Measurements from ENCODE around the gene CUL7. TPM values are rescaled to one million over a fixed set of nuclear protein-coding genes. Genes with fewer than 3 reads are reported as not detected.

The CUL7 gene
- total RNA-seq, 1 experiment from 2014 or later: 34.1 TPM

- RAD21 ChIA-PET (ENCODE audit: low non-redundant PET in 1 of 2, low total read pairs in 2 of 2, uncharacterized antibody in 2 of 2, unreplicated experiment in 2 of 2): no interaction called here
- TF ChIP-seq CEBPB (IDR thresholded peaks at IDR 0.05; ENCODE audit: low read depth) (no peak), ZBTB33 (IDR thresholded peaks at IDR 0.05; ENCODE audit: extremely low read depth, insufficient replicate concordance, low read length) (no peak), JUND (IDR thresholded peaks at IDR 0.05) (no peak), YY1 (IDR thresholded peaks at IDR 0.05; ENCODE audit: extremely low read depth, insufficient replicate concordance, low read depth, low read length) (no peak), EZH2phosphoT487 (IDR thresholded peaks at IDR 0.05; ENCODE audit: borderline replicate concordance) (no peak), SP1 (IDR thresholded peaks at IDR 0.05; ENCODE audit: low read depth) (no peak)
- H3K27me3 ChIP-seq (ENCODE audit: insufficient read depth, low read length): no peaks in the 10 kb centered on the region
- H3K36me3 ChIP-seq (ENCODE audit: control insufficient read depth in 1 of 2, insufficient read depth in 2 of 2, low read length in 2 of 2): peaks cover 5 to 13% of the 10 kb centered on the region in 2 experiments; a peak in 3 of 4 replicates
- H3K4me3 ChIP-seq (replicated peaks in 1 of 2; ENCODE audit: low read depth in 1 of 2, low read length in 2 of 2): no peak overlapping the region
- H3K9ac ChIP-seq (ENCODE audit: low read length): no peak overlapping the region
- intact Hi-C loops (cut with micrococcal nuclease): no loop called here
- H3K4me2 ChIP-seq (ENCODE audit: low read length): no peak overlapping the region
- no peaks in the 10 kb centered on the region for H3K9me3 ChIP-seq (ENCODE audit: control insufficient read depth in 1 of 2, insufficient read depth in 1 of 2, low read depth in 1 of 2, low read length in 2 of 2)
- no peak overlapping the region for H3K27ac ChIP-seq (ENCODE audit: low read depth, low read length)
- CTCF ChIA-PET: no interaction called here
- peaks cover 33% of the 10 kb centered on the region for H3K79me2 ChIP-seq (ENCODE audit: insufficient read depth, low read length)
- POLR2A ChIA-PET: no interaction called here
- H4K20me1 ChIP-seq (ENCODE audit: insufficient read depth): no peaks in the 10 kb centered on the region
- H3K4me1 ChIP-seq (ENCODE audit: control insufficient read depth in 1 of 2, insufficient read depth in 2 of 2, low read length in 2 of 2): peaks cover 6 to 12% of the 10 kb centered on the region in 2 experiments; a peak in 3 of 4 replicates
- no peak overlapping the region for H2AFZ ChIP-seq (ENCODE audit: low read depth, low read length, poor library complexity, severe bottlenecking)
- no peak for DNase-seq (ENCODE audit: low read depth, low spot score)
- ATAC-seq: no peak
- no peaks in the 10 kb centered on the region for H3K9me2 ChIP-seq (ENCODE audit: insufficient read depth)
- no TSS peak for BruUV-seq (replicated peaks)
Measured at GRCh38 chr6:42989923-42990322, 63.7 kb downstream of the CUL7 start.

- ChIA-PET POLR2A (interaction anchor here (1.1 kb wide), 1 partner anchor 10 kb away, joined by 6 read pairs; the partner anchor contains the start of gene PEX6), CTCF (no interaction called here), RAD21 (ENCODE audit: low non-redundant PET in 1 of 2, low total read pairs in 2 of 2, uncharacterized antibody in 2 of 2, unreplicated experiment in 2 of 2) (no interaction called here)
- DNase-seq (ENCODE audit: low read depth, low spot score): no peak
- Histone ChIP-seq H3K4me3 (replicated peaks in 1 of 2; ENCODE audit: low read depth in 1 of 2, low read length in 2 of 2) (no peak overlapping the region), H3K27me3 (ENCODE audit: insufficient read depth, low read length) (no peaks in the 10 kb centered on the region), H3K4me2 (ENCODE audit: low read length) (no peak overlapping the region), H3K27ac (ENCODE audit: low read depth, low read length) (no peak overlapping the region), H4K20me1 (ENCODE audit: insufficient read depth) (no peaks in the 10 kb centered on the region), H3K4me1 (ENCODE audit: control insufficient read depth in 1 of 2, insufficient read depth in 2 of 2, low read length in 2 of 2) (peaks cover 6 to 18% of the 10 kb centered on the region in 2 experiments; a peak in 3 of 4 replicates), H2AFZ (ENCODE audit: low read depth, low read length, poor library complexity, severe bottlenecking) (no peak overlapping the region), H3K9ac (ENCODE audit: low read length) (no peak overlapping the region), H3K9me3 (ENCODE audit: control insufficient read depth in 1 of 2, insufficient read depth in 1 of 2, low read depth in 1 of 2, low read length in 2 of 2) (no peaks in the 10 kb centered on the region), H3K79me2 (ENCODE audit: insufficient read depth, low read length) (peaks cover 34% of the 10 kb centered on the region), H3K36me3 (ENCODE audit: control insufficient read depth in 1 of 2, insufficient read depth in 2 of 2, low read length in 2 of 2) (peaks cover 5 to 13% of the 10 kb centered on the region in 2 experiments; a peak in 3 of 4 replicates), H3K9me2 (ENCODE audit: insufficient read depth) (no peaks in the 10 kb centered on the region)
- intact Hi-C loops (cut with micrococcal nuclease): no loop called here
- no TSS peak for BruUV-seq (replicated peaks)
- ATAC-seq: no peak
- TF ChIP-seq TCF7L2 (IDR thresholded peaks at IDR 0.05; ENCODE audit: borderline replicate concordance, extremely low read depth, insufficient read depth, insufficient read length) (no peak), EZH2phosphoT487 (IDR thresholded peaks at IDR 0.05; ENCODE audit: borderline replicate concordance) (no peak), ZNF274 (IDR thresholded peaks at IDR 0.05; ENCODE audit: low read depth, low read length) (no peak), ZFX (IDR thresholded peaks at IDR 0.05) (no peak), MAX (IDR thresholded peaks at IDR 0.05) (no peak), FOSL1 (IDR thresholded peaks at IDR 0.05; ENCODE audit: low read depth) (no peak), RAD21 (IDR thresholded peaks at IDR 0.05; ENCODE audit: low read depth) (no peak), CBX3 (IDR thresholded peaks at IDR 0.05; ENCODE audit: low read depth) (no peak), EZH2 (IDR thresholded peaks at IDR 0.05) (no peak), POLR2A (IDR thresholded peaks at IDR 0.05; ENCODE audit: borderline replicate concordance, extremely low read depth, insufficient read depth, insufficient read length) (no peak), SRF (IDR thresholded peaks at IDR 0.05; ENCODE audit: low read depth) (no peak)
- TF ChIP-seq, protein P1, sequence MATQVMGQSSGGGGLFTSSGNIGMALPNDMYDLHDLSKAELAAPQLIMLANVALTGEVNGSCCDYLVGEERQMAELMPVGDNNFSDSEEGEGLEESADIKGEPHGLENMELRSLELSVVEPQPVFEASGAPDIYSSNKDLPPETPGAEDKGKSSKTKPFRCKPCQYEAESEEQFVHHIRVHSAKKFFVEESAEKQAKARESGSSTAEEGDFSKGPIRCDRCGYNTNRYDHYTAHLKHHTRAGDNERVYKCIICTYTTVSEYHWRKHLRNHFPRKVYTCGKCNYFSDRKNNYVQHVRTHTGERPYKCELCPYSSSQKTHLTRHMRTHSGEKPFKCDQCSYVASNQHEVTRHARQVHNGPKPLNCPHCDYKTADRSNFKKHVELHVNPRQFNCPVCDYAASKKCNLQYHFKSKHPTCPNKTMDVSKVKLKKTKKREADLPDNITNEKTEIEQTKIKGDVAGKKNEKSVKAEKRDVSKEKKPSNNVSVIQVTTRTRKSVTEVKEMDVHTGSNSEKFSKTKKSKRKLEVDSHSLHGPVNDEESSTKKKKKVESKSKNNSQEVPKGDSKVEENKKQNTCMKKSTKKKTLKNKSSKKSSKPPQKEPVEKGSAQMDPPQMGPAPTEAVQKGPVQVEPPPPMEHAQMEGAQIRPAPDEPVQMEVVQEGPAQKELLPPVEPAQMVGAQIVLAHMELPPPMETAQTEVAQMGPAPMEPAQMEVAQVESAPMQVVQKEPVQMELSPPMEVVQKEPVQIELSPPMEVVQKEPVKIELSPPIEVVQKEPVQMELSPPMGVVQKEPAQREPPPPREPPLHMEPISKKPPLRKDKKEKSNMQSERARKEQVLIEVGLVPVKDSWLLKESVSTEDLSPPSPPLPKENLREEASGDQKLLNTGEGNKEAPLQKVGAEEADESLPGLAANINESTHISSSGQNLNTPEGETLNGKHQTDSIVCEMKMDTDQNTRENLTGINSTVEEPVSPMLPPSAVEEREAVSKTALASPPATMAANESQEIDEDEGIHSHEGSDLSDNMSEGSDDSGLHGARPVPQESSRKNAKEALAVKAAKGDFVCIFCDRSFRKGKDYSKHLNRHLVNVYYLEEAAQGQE (IDR thresholded peaks at IDR 0.05; ENCODE audit: low read depth): no peak
Measured at GRCh38 chr6:42988486-42989020, 65.1 kb downstream of the CUL7 start.

Measured in HCT116 (cell line).